GM19372 (cell line): ENCODE data around the gene PRR29.

ENCODE experiments used
- ATAC-seq: cut with Tn5 transposase; IDR thresholded peaks from one replicate; pipeline ENCODE4 v1.9.1; 2021; ENCODE audit warnings: mild to moderate bottlenecking, low read depth, moderate library complexity; ENCODE audit not compliant: unreplicated experiment

Gene PRR29

DNA sequence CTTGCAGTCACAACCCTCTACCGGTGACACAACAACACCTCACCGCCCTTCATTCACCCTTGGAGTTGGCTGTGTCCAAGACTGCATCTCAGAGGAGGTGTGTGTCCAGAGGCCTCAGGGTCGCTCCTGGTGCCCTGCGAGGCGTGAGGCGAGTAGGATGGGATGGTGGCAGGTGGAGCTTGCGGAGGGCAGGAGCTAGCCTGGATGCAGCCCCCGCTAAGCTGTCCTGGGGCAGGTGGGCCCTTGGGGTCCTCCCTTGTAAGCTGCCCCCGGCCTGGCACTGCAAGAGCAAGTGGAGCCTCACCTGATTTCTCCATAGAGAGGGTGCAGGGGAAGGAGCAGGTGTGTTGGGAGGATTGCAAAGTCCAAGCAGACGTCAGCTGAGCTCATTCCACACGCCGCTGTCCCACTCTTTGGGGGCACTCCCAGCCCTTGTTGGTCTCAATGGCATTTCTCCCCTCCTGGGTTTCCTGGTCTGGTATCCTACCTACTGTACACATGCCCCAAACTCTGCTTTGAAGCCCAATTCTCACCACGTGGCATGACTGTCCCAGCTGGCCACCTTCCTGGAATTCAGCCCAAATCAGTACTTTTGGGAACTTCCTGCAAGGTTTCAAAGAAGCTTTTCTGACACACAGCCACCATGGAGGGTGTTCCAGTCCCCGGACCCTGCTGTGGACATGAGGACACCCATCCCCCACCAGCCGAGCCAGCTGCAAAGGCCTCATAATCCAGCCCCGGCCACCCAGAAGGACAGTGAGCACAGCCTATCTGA lies 40.4 kb downstream of the PRR29 start:
- no peak for ATAC-seq

DNA sequence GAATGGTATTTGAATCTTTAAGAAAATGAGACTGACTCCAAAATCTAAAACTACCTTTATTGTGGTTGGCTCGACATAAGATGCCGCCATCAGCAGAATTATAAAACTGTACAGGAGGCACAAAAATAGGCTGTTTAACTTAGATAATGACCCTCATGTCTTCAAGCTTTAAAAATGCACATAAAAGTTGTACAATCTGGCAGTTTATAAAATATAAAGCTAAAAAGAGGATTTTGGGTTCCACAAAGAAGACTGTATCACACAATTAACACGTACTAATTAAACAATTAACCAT lies 40.9 kb downstream of the PRR29 start:
- no peak for ATAC-seq

DNA sequence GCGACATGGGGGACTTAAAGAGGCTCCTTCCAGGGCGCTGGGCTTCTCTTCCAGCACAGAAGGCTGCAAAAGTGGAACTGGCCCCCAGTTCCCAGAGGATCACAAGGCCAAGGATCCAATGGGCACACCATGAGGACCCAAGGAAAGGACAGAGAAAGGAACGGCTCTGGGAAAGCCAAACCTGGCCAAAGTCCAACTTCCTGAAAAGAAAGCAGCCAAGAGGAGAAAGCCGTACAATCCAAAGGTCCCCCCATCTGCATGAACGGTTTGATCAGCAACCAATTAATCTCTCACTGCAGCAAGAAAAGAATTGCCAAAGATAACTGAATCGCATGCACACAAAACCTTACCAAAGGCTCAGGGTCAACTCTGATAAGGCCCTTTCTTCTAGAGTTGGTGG lies 42.1 kb downstream of the PRR29 start:
- no peak for ATAC-seq

DNA sequence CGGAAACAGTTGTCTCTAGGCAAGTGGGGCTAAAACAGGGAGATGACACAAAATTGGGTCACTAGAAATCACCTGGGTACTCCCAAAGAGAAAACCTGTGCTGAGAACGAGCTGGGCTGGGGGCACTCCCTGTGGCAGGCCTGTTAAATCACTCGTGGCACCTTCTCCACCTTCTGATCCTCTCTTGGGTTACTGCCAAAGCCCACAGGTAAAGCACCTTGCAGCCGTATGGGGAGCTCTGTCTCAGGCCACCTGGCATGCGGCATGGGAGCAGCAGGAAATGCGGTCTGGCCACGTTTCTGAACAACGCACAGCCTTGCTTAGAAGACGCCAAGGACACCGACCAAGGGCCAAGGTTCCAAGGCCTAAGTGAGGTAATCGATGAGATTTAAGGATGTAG lies 43.8 kb downstream of the PRR29 start:
- no peak for ATAC-seq

DNA sequence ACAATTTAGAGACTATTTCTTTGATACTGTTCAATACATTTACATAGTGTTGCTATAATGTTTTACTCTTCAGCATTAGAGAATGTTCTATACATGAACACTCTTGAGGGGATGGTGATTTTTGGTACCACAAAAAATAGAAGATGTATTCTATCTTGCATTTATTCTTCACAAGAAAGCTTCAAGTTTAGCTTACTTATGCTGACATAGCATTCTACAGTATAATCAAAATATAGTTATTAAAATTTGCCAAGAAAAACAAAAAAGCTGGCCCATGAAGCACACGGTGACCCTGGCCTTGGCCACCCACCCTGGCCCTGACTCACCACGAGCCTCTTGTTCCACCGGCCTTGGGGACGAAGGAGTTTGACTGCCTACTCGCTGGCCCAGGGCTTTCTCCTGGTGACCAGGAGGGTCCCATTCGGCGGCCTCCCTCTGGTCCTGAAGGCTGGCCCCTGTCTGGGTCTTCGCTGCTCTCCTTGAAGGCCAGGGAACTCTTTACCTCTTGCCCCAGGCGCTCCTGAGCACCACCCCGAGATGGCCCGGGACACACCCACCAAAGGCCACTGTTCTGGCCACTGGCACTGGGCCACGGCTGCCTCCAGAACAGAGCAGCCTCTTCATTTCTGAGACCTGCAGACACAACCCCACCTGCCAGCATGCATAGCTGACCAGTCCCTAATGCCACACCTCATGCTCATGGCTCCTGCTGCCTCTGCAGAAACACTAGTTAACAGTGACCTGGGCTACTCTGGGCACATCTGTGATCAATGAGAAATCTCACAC lies 44.7 kb downstream of the PRR29 start:
- ATAC-seq: no peak

DNA sequence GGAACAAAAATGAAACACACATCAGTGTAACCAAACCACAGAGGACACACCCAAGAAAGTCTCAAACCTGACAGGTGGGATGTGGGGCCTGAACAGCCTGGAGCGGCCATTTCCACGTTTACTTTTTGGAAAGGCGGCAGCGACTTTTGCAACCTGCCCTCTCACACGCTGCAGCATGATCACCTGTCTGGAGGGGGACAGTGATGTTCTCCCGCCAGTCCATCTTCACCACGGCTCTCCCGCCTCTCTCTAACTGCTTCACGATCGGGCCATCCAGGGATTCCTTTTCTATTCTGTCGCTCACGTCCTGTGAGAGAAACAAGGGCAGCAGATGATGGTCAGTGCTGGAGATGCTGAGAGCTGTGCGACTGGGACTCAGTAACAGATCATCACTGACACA lies 47.0 kb downstream of the PRR29 start:
- ATAC-seq: no peak

DNA sequence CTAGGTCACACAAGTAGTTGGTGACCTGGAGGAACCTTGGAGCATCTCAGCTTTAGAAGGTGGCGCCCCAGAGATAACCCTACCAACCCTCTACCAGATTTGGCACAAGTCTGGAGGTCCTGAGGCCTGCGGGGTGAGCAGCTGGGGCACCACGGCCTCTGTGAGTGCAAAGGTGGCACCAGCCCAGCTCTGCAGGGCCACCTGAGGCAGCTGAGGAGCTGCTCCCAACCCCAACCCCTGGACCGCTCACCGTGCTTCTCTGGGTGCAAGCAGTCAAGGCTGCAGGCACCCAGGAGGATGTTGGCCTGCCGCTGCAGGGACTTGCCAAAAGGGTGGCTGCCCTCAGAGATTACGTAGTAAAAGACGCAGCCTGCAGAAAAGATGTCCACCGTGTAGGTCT lies 50.7 kb downstream of the PRR29 start:
- no peak for ATAC-seq

DNA sequence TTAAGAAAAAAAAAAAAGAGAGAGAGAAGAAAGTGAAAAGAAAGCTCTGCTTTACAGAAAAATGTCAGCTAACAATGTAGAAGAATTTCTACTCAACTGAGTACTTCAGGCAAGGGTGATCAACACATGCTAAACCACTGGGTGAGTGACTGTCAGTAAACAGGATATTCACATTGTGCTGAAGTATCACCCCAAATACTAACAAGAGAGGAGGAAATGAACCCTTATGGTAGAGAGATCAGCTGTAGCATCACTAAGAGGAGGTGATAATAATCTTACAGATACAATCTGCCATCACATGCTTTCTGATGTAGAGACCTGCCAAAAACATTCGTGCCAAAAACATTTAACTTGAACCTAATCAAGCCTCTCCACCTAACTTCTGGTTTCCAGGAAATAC lies 53.0 kb downstream of the PRR29 start:
- no peak for ATAC-seq

DNA sequence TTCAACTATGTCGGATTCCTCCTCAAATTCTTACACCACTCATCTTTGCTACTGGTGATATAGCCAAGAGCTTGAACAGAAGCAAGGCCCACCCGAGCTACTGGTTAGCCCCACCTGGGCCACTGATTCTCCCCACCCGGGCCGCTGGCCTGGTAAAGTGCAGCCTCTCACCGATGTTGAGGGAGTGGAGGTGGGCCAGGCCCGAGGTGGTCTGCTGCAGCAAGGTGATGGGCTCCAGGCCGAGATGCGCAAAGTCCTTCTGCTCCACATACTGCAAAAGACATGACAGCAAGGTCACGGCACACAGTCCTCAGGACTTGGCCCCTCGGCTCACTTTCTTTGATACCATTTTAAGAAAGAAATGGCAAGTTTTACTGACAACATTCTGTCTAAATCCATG lies 55.0 kb downstream of the PRR29 start:
- ATAC-seq: no peak
